Spleen (tissue), 11 donors: Measurements from ENCODE around the gene APOC1. TPM values are rescaled to one million over a fixed set of nuclear protein-coding genes. Genes with fewer than 3 reads are reported as not detected.

Source experiments
- DNase-seq: peaks from one replicate; pipeline ENCODE4 v3.0.0-alpha.2; 2020
- H3K27ac ChIP-seq, 8 donors: fragments of 200-600 bp; sonication (generic) in 7 of 8; 1 replicate in 4 of 8; 2 replicates in 4 of 8; pipeline versions ENCODE4 v1.5.0 to v1.8.0; 2016 to 2021; ENCODE audit warnings: inconsistent platforms in 4 of 8, mild to moderate bottlenecking in 4 of 8, moderate library complexity in 1 of 8
- H3K27me3 ChIP-seq, 7 donors: fragments of 200-600 bp; sonication (generic) in 6 of 7; replicated peaks in 1 of 7; 1 replicate in 4 of 7; 2 replicates in 3 of 7; pipeline versions ENCODE4 v1.5.0 to v1.8.0; 2016 to 2021; ENCODE audit warnings: inconsistent platforms in 3 of 7, mild to moderate bottlenecking in 1 of 7
- H3K36me3 ChIP-seq, 6 donors: fragments of 200-600 bp; sonication (generic) in 5 of 6; 1 replicate in 4 of 6; 2 replicates in 2 of 6; pipeline versions ENCODE4 v1.5.0 to v1.8.0; 2016 to 2021; ENCODE audit warnings: inconsistent platforms in 2 of 6
- H3K4me1 ChIP-seq, 6 donors: fragments of 200-600 bp; sonication (generic) in 5 of 6; 1 replicate in 3 of 6; 2 replicates in 3 of 6; pipeline versions ENCODE4 v1.5.0 to v1.8.0; 2016 to 2021; ENCODE audit warnings: inconsistent platforms in 3 of 6
- H3K4me3 ChIP-seq, 8 donors: fragments of 200-600 bp; sonication (generic) in 7 of 8; 1 replicate in 4 of 8; 2 replicates in 4 of 8; pipeline versions ENCODE4 v1.5.0 to v1.8.0; 2016 to 2021; ENCODE audit warnings: inconsistent platforms in 4 of 8, mild to moderate bottlenecking in 4 of 8, moderate library complexity in 2 of 8
- H3K9me3 ChIP-seq, 8 donors: fragments of 200-600 bp; sonication (generic) in 7 of 8; 1 replicate in 4 of 8; 2 replicates in 4 of 8; pipeline versions ENCODE4 v1.5.0 to v1.8.0; 2016 to 2021; ENCODE audit warnings: inconsistent platforms in 4 of 8
- CTCF ChIP-seq, 11 experiments: fragments of 200-600 bp in 7 of 11; fragments of 450-650 bp in 4 of 11; sonication (generic) in 4 of 11; IDR thresholded peaks in 8 of 11; conservative IDR thresholded peaks in 3 of 11; 1 replicate in 7 of 11; 2 replicates in 4 of 11; pipeline versions ENCODE4 v1.4.0 to v1.8.0; 2016 to 2021; ENCODE audit warnings: antibody characterized with exemption in 11 of 11, inconsistent platforms in 4 of 11, mild to moderate bottlenecking in 1 of 11
- POLR2A ChIP-seq, 3 donors: fragments of 450-650 bp; IDR thresholded peaks; one replicate each; pipeline ENCODE4 v1.5.1; 2017; ENCODE audit warnings: antibody characterized with exemption in 3 of 3, mild to moderate bottlenecking in 1 of 3
- POLR2AphosphoS5 ChIP-seq, 3 donors: sonication (generic); formaldehyde crosslinking; IDR thresholded peaks; one replicate each; pipeline ENCODE4 v1.5.1; 2017; ENCODE audit warnings: antibody characterized with exemption in 3 of 3
- WGBS, 5 donors: extraction: QIAGEN DNeasy Blood & Tissue Kit in 3 of 5; methylation state at CpG; one replicate each; pipeline versions ENCODE4 v1.1.5 to v1.1.7; 2013 to 2018; 5-methylcytosine and 5-hydroxymethylcytosine counted together
- intact Hi-C: fragments of 100-400 bp; cut with DNase I; formaldehyde crosslinking; loops from one replicate; pipeline ENCODE4 v1.15.0; 2023; ENCODE audit warnings: low total_unique reads
- polyA plus RNA-seq, 3 donors: library from polyadenylated mRNA; stranded (reverse); fragments of 200-250 nt; gene quantifications; one replicate each; pipeline ENCODE4 v1.2.1, GENCODE V29; 2013
- total RNA-seq, 7 donors: library from RNA; depleted of rRNA in 3 of 7; stranded (reverse); fragments of >200 nt in 3 of 7; fragmentation: NEBNext Ultra II Directional in 4 of 7; extraction: Animal tissue kit (Norgen Biotek cat#: 25700) in 4 of 7; gene quantifications; one replicate each; pipeline versions ENCODE4 v1.1.0 to v1.2.1, GENCODE V29; 2016 to 2021
- donor health status: healthy with polysubstance abuse.
- donor health status: DM: no; HTN: no; CAD: no; lungs with moderate emphysema.
- donor health status: DM: no; HTN: no; CAD: no.
- donor health status: Bipolar disorder and iron deficiency.
- donor health status: healthy.
- donor health status: DM: no; HTN: no; CAD: no.
- donor health status: DM: yes; HTN: yes; CAD: no.

The APOC1 gene
- total and polyA plus RNA-seq, 10 donors = 90.0 to 465 (median 198) TPM

GRCh38 chr19:44930088-44930487 lies 15.7 kb downstream of the APOC1 start:
- TF ChIP-seq POLR2A (IDR thresholded peaks at IDR 0.05) (no peak), CTCF (IDR thresholded peaks at IDR 0.05 in 8 of 11, conservative IDR thresholded peaks at IDR 0.05 in 3 of 11) (no peak), POLR2AphosphoS5 (IDR thresholded peaks at IDR 0.05) (no peak)
- Histone ChIP-seq H3K4me3 (no peak overlapping the region), H3K27me3 (peaks cover 0 to 13% (median 0%) of the 10 kb centered on the region in 7 donors), H3K27ac (no peak overlapping the region), H3K4me1 (peaks cover 6 to 29% (median 25%) of the 10 kb centered on the region in 6 donors), H3K36me3 (no peaks in the 10 kb centered on the region), H3K9me3 (no peaks in the 10 kb centered on the region)
- intact Hi-C loops = no loop called here
- DNase-seq = no peak
- 86 to 94% (median 92%) methylated on average over 7 of the region's 7 CpGs for WGBS, 5 donors

GRCh38 chr19:44931541-44931940 lies 17.1 kb downstream of the APOC1 start:
- H3K4me1 ChIP-seq = peaks cover 3 to 22% (median 15%) of the 10 kb centered on the region in 6 donors
- H3K27me3 ChIP-seq = peaks cover 0 to 11% (median 0%) of the 10 kb centered on the region in 7 donors
- H3K36me3 ChIP-seq = no peaks in the 10 kb centered on the region
- 86 to 95% (median 88%) methylated on average over 4 of the region's 4 CpGs for WGBS, 5 donors
- H3K4me3 ChIP-seq = no peak overlapping the region
- no peaks in the 10 kb centered on the region for H3K9me3 ChIP-seq
- TF ChIP-seq POLR2A (IDR thresholded peaks at IDR 0.05) = no peak
- no peak for TF ChIP-seq POLR2AphosphoS5 (IDR thresholded peaks at IDR 0.05)
- TF ChIP-seq CTCF (IDR thresholded peaks at IDR 0.05 in 8 of 11, conservative IDR thresholded peaks at IDR 0.05 in 3 of 11) = no peak
- no peak overlapping the region for H3K27ac ChIP-seq
- intact Hi-C loops = no loop called here
- DNase-seq = no peak

GRCh38 chr19:44939668-44940067 lies 25.3 kb downstream of the APOC1 start:
- intact Hi-C loops = no loop called here
- TF ChIP-seq POLR2AphosphoS5 (IDR thresholded peaks at IDR 0.05) = no peak
- WGBS, 5 donors = 60 to 87% (median 71%) methylated on average over 5 of the region's 5 CpGs
- no peaks in the 10 kb centered on the region for H3K27me3 ChIP-seq
- H3K36me3 ChIP-seq = no peaks in the 10 kb centered on the region
- H3K4me1 ChIP-seq = peaks cover 0 to 17% (median 11%) of the 10 kb centered on the region in 6 donors
- H3K4me3 ChIP-seq = no peak overlapping the region
- no peak overlapping the region for H3K27ac ChIP-seq
- no peaks in the 10 kb centered on the region for H3K9me3 ChIP-seq
- DNase-seq = no peak

GRCh38 chr19:44942067-44942571 lies 27.7 kb downstream of the APOC1 start, which contains the start of gene APOC4:
TSS of gene APOC4 (plus strand) at chr19:44942237. CDS start at chr19:44942278, 41 bp downstream.
- DNase-seq = no peak
- Histone ChIP-seq H3K27ac (no peak within 1 kb of the TSS), H3K4me1 (peaks cover 0 to 9% (median 7%) of the 10 kb centered on the region in 6 donors), H3K27me3 (no peaks in the 10 kb centered on the region), H3K4me3 (no peak within 1 kb of the TSS), H3K36me3 (no peaks in the 10 kb centered on the region), H3K9me3 (no peaks in the 10 kb centered on the region)
- WGBS, 5 donors = 78 to 88% (median 87%) methylated on average over 13 to 14 of the region's 14 CpGs
- intact Hi-C loops = no loop called here
- no peak for TF ChIP-seq CTCF (IDR thresholded peaks at IDR 0.05 in 8 of 11, conservative IDR thresholded peaks at IDR 0.05 in 3 of 11)
- no peak for TF ChIP-seq POLR2A (IDR thresholded peaks at IDR 0.05)
- no peak for TF ChIP-seq POLR2AphosphoS5 (IDR thresholded peaks at IDR 0.05)
